Measurements from ENCODE around the gene EAPP. TPM values are rescaled to one million over a fixed set of nuclear protein-coding genes. Genes with fewer than 3 reads are reported as not detected.
"Not testable (repeated sequence)": the region's sequence is repeated elsewhere in the genome, so short reads cannot be mapped to it uniquely, and the experiment has no call there.

Gene EAPP
- total RNA-seq, 1 experiment from 2014 or later = 27.2 TPM

GRCh38 chr14:34568803-34569202 is 29.3 kb upstream of the EAPP start:
- no peak overlapping the region for H3K27ac ChIP-seq
- intact Hi-C loops (cut with micrococcal nuclease; ENCODE audit: unreplicated experiment) = no loop called here
- H3K27me3 ChIP-seq (ENCODE audit: insufficient read depth, low read depth) = no peaks in the 10 kb centered on the region
- no peaks in the 10 kb centered on the region for H3K4me1 ChIP-seq (replicated peaks; ENCODE audit: insufficient read depth)
- POLR2A ChIA-PET (ENCODE audit: unreplicated experiment) = no interaction called here
- no peaks in the 10 kb centered on the region for H3K9me3 ChIP-seq (ENCODE audit: insufficient read depth, low read depth)
- H3K79me2 ChIP-seq (ENCODE audit: low read depth) = no peaks in the 10 kb centered on the region
- BruUV-seq (replicated peaks) = no TSS peak
- H2AFZ ChIP-seq = no peak overlapping the region
- no peak overlapping the region for H3K4me2 ChIP-seq
- no peaks in the 10 kb centered on the region for H3F3A ChIP-seq (ENCODE audit: insufficient read depth, low read depth)
- H3K4me3 ChIP-seq = no peak overlapping the region
- DNase-seq = no peak
- no peaks in the 10 kb centered on the region for H3K9me2 ChIP-seq (ENCODE audit: insufficient read depth)
- TF ChIP-seq EZH2 (IDR thresholded peaks at IDR 0.05; ENCODE audit: low read depth) (no peak), CTCF (conservative IDR thresholded peaks at IDR 0.05) (no peak)
- CTCF ChIA-PET = no interaction called here
- H3K36me3 ChIP-seq (ENCODE audit: low read depth) = no peaks in the 10 kb centered on the region
- no peaks in the 10 kb centered on the region for H4K20me1 ChIP-seq (ENCODE audit: insufficient read depth)

DNA sequence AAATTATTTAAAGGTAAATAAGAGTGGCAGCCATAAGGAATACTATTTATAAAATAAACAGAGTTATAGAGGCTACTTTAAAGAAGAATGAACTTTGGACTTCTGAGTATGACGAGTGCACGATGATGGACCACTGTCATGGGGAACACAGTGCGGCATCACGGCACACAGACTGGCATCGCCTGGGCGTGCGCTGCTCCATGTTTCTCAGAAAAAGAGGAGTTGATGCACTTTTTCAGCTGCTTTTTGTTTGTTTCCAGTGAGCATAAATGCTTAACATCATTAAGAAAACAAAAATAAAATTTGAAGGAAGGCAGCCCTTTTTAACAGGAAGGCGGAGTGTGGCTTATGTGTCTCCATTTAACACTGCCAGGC is 23.3 kb upstream of the EAPP start:
- intact Hi-C loops (cut with micrococcal nuclease; ENCODE audit: unreplicated experiment) = no loop called here
- no peaks in the 10 kb centered on the region for H3K4me1 ChIP-seq (replicated peaks; ENCODE audit: insufficient read depth)
- TF ChIP-seq EZH2 (IDR thresholded peaks at IDR 0.05; ENCODE audit: low read depth) (no peak), CTCF (conservative IDR thresholded peaks at IDR 0.05) (no peak)
- no peak for DNase-seq
- H2AFZ ChIP-seq = no peak overlapping the region
- H3K9me2 ChIP-seq (ENCODE audit: insufficient read depth) = no peaks in the 10 kb centered on the region
- no peak overlapping the region for H3K4me2 ChIP-seq
- no peaks in the 10 kb centered on the region for H3K36me3 ChIP-seq (ENCODE audit: low read depth)
- H3K79me2 ChIP-seq (ENCODE audit: low read depth) = no peaks in the 10 kb centered on the region
- H3F3A ChIP-seq (ENCODE audit: insufficient read depth, low read depth) = no peaks in the 10 kb centered on the region
- ChIA-PET CTCF (no interaction called here), POLR2A (ENCODE audit: unreplicated experiment) (no interaction called here)
- no peak overlapping the region for H3K27ac ChIP-seq
- no peaks in the 10 kb centered on the region for H3K27me3 ChIP-seq (ENCODE audit: insufficient read depth, low read depth)
- H3K9me3 ChIP-seq (ENCODE audit: insufficient read depth, low read depth) = no peaks in the 10 kb centered on the region
- H4K20me1 ChIP-seq (ENCODE audit: insufficient read depth) = no peaks in the 10 kb centered on the region
- BruUV-seq (replicated peaks) = no TSS peak
- H3K4me3 ChIP-seq = no peak overlapping the region

GRCh38 chr14:34562037-34562775 is 22.7 kb upstream of the EAPP start:
- H3K79me2 ChIP-seq (ENCODE audit: low read depth); H3F3A ChIP-seq (ENCODE audit: insufficient read depth, low read depth); BruUV-seq (replicated peaks); intact Hi-C loops (cut with micrococcal nuclease; ENCODE audit: unreplicated experiment); H3K27ac ChIP-seq; POLR2A ChIA-PET (ENCODE audit: unreplicated experiment); H3K9me3 ChIP-seq (ENCODE audit: insufficient read depth, low read depth); H4K20me1 ChIP-seq (ENCODE audit: insufficient read depth); DNase-seq; H3K27me3 ChIP-seq (ENCODE audit: insufficient read depth, low read depth); CTCF ChIA-PET; H3K36me3 ChIP-seq (ENCODE audit: low read depth); H3K4me1 ChIP-seq (replicated peaks; ENCODE audit: insufficient read depth); H3K4me2 ChIP-seq; H2AFZ ChIP-seq; H3K9me2 ChIP-seq (ENCODE audit: insufficient read depth); H3K4me3 ChIP-seq: not testable (repeated sequence)

DNA sequence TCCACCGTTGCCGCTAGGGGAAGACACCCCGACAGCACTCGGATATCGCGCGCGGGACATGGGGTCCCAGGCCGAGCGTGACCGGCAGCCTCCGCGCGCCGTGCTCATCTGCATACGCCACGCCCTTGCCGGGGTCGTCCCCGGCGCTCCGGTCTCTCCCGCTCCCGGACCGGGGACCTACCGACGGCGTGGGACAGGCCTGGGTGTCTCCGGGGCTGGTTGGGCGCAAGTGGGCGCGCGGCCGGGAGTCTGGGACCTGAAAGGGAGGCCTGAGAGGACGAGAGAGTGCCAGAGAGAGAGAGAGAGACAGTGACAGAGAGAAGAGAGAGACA is 17.0 kb upstream of the EAPP start:
- H3K4me3 ChIP-seq; BruUV-seq (replicated peaks); H4K20me1 ChIP-seq (ENCODE audit: insufficient read depth); POLR2A ChIA-PET (ENCODE audit: unreplicated experiment); DNase-seq; H3F3A ChIP-seq (ENCODE audit: insufficient read depth, low read depth); H3K4me2 ChIP-seq; intact Hi-C loops (cut with micrococcal nuclease; ENCODE audit: unreplicated experiment); H2AFZ ChIP-seq; H3K36me3 ChIP-seq (ENCODE audit: low read depth); H3K9me3 ChIP-seq (ENCODE audit: insufficient read depth, low read depth); H3K27me3 ChIP-seq (ENCODE audit: insufficient read depth, low read depth); H3K4me1 ChIP-seq (replicated peaks; ENCODE audit: insufficient read depth); H3K79me2 ChIP-seq (ENCODE audit: low read depth); CTCF ChIA-PET; H3K27ac ChIP-seq; H3K9me2 ChIP-seq (ENCODE audit: insufficient read depth): not testable (repeated sequence)

DNA sequence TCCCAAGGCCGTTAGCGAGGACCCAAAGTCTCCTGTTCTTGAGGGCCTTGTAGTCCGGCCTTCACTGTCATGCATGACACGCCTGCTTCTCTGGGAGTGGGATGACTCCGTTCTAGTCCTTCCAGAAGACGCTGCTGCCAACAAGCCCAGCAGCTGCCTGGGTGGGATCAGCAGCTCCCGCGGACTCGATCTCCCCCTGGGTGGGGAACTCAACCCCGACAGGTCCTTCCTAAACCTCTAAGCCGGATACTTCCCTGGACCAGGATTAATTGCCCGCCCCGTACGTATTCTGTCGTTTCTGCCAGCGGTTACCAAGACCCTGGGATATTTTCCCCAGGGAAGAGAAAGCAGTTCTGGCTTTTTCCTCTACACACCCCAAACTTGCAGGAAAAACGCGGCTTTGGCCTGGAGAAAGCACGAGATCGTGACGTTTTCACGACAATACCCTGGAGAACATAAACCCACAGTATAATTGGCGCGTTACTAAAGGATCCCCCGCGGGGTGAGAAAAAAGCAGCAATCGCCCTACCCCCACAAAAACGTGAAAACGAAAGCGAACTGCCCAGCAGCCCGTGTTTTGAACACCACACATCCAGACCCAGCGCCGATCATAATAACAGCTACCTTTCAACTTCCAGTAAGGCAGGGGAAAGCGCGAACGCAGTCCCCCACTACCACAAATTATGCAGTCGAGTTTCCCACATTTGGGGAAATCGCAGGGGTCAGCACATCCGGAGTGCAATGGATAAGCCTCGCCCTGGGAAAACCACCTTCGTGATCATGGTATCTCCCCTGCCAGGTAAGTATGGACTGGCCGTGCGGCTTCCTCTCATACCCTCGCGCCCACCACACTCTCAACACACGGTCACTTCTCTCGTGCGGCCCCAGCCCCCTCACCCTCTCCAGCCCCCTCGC is 16.3 kb upstream of the EAPP start:
- H4K20me1 ChIP-seq (ENCODE audit: insufficient read depth); H3K36me3 ChIP-seq (ENCODE audit: low read depth); H3F3A ChIP-seq (ENCODE audit: insufficient read depth, low read depth); CTCF ChIA-PET; H3K27me3 ChIP-seq (ENCODE audit: insufficient read depth, low read depth); H3K4me1 ChIP-seq (replicated peaks; ENCODE audit: insufficient read depth); H3K4me3 ChIP-seq; BruUV-seq (replicated peaks); H3K4me2 ChIP-seq; H2AFZ ChIP-seq; POLR2A ChIA-PET (ENCODE audit: unreplicated experiment); H3K79me2 ChIP-seq (ENCODE audit: low read depth); H3K27ac ChIP-seq; DNase-seq; H3K9me3 ChIP-seq (ENCODE audit: insufficient read depth, low read depth); H3K9me2 ChIP-seq (ENCODE audit: insufficient read depth); intact Hi-C loops (cut with micrococcal nuclease; ENCODE audit: unreplicated experiment): not testable (repeated sequence)

Data from PC-9 (cell line).